Bone marrow (tissue), 2 donors: ENCODE measurements around the gene VIL1.

Source experiments
- DNase-seq, 2 donors: peaks; one replicate each; lab custom pipeline; 2025; lab: John Stamatoyannopoulos, UW

VIL1 gene

GRCh38 chr2:218444692-218445357, 25.9 kb downstream of the VIL1 start:
- no peak for DNase-seq

- no peak for DNase-seq
Observed at GRCh38 chr2:218445602-218446001, 26.7 kb downstream of the VIL1 start.

GRCh38 chr2:218446547-218446946, 27.6 kb downstream of the VIL1 start:
- DNase-seq: no peak

GRCh38 chr2:218447072-218447471, 28.1 kb downstream of the VIL1 start:
- no peak for DNase-seq

- no peak for DNase-seq
Observed at GRCh38 chr2:218448934-218449333, 30.0 kb downstream of the VIL1 start.

- DNase-seq: no peak
Observed at GRCh38 chr2:218452079-218452478, 33.2 kb downstream of the VIL1 start.

- no peak for DNase-seq
Observed at GRCh38 chr2:218456849-218457248, 37.9 kb downstream of the VIL1 start.

GRCh38 chr2:218458598-218458997, 39.7 kb downstream of the VIL1 start:
- DNase-seq: no peak

GRCh38 chr2:218465987-218466633, 47.2 kb downstream of the VIL1 start:
- DNase-seq: no peak

- no peak for DNase-seq
Observed at GRCh38 chr2:218470448-218470847, 51.5 kb downstream of the VIL1 start.

GRCh38 chr2:218471036-218471435, 52.1 kb downstream of the VIL1 start:
- no peak for DNase-seq

- DNase-seq: peak; percentile 5 to 47
Observed at GRCh38 chr2:218471982-218472381, 53.1 kb downstream of the VIL1 start.

- DNase-seq: no peak
Observed at GRCh38 chr2:218472988-218473387, 54.1 kb downstream of the VIL1 start.

- DNase-seq: no peak
Observed at GRCh38 chr2:218474527-218474926, 55.6 kb downstream of the VIL1 start.

- DNase-seq: no peak
Observed at GRCh38 chr2:218476676-218477075, 57.8 kb downstream of the VIL1 start.

- DNase-seq: no peak
Observed at GRCh38 chr2:218477247-218477646, 58.3 kb downstream of the VIL1 start.

GRCh38 chr2:218478544-218478943, 59.6 kb downstream of the VIL1 start:
- no peak for DNase-seq

- DNase-seq: no peak
Observed at GRCh38 chr2:218479595-218479994, 60.7 kb downstream of the VIL1 start.

- no peak for DNase-seq
Observed at GRCh38 chr2:218482651-218483050, 63.7 kb downstream of the VIL1 start.

GRCh38 chr2:218485986-218486667, 67.2 kb downstream of the VIL1 start:
- no peak for DNase-seq

GRCh38 chr2:218500501-218501060, 81.7 kb downstream of the VIL1 start:
- no peak for DNase-seq

- DNase-seq: no peak
Observed at GRCh38 chr2:218501665-218502064, 82.7 kb downstream of the VIL1 start.
